Measurements from ENCODE around the gene DGKB.

Gene DGKB

DNA sequence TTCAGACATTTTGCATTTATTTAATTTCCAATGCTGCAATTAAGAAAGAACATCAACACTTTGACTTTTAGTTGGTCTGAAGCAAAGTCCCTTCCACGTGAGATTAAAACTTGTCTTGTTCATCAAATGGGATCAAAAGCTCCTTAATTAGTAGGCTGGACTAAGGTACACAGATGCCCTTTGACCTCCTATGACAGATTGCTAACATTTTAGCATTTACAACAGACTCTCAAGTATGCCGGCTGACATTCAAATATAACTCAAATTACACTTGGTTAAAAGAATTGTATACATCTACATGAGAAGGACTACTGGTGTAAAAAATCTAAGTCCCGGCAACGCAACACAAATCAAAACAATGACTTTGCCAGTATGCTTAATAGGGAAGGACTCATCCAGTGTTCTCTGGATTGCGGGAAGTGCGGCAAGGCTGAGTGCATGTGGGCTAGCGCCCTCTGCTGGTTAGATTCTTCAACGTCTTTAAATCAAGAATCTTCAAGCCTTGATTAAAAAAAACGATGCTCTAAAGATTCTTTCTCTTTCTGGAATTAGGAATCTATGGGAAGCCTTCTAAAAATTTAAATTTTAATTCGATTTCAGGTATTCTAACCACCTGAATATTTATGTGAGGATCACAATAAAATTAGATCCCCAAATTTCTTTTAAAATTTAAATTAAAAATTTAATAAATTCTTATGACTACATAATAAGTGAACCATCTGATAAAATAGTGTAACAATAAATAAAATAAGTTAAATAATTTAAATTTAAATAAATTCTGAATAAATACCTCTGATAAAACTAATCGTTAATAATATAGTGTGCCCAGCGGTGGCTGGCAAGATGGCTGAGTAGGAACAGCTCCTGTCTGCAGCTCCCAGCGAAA is 444.7 kb downstream of the DGKB start:
- TF ChIP-seq, protein P1, sequence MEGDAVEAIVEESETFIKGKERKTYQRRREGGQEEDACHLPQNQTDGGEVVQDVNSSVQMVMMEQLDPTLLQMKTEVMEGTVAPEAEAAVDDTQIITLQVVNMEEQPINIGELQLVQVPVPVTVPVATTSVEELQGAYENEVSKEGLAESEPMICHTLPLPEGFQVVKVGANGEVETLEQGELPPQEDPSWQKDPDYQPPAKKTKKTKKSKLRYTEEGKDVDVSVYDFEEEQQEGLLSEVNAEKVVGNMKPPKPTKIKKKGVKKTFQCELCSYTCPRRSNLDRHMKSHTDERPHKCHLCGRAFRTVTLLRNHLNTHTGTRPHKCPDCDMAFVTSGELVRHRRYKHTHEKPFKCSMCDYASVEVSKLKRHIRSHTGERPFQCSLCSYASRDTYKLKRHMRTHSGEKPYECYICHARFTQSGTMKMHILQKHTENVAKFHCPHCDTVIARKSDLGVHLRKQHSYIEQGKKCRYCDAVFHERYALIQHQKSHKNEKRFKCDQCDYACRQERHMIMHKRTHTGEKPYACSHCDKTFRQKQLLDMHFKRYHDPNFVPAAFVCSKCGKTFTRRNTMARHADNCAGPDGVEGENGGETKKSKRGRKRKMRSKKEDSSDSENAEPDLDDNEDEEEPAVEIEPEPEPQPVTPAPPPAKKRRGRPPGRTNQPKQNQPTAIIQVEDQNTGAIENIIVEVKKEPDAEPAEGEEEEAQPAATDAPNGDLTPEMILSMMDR (IDR thresholded peaks at IDR 0.05; ENCODE audit: low read depth, low read length, missing control alignments): peak; percentile 76
- DNase-seq (ENCODE audit: low read depth): peak; percentile 81
- in situ Hi-C loops (cut with HindIII; ENCODE audit: low sequenced_read_pairs): loop anchor here (25.0 kb wide), 2 partner anchors 721 to 1171 kb away; no protein-coding TSS in a partner anchor
- H3K4me3 ChIP-seq (ENCODE audit: low read depth, low read length): no peak overlapping the region

DNA sequence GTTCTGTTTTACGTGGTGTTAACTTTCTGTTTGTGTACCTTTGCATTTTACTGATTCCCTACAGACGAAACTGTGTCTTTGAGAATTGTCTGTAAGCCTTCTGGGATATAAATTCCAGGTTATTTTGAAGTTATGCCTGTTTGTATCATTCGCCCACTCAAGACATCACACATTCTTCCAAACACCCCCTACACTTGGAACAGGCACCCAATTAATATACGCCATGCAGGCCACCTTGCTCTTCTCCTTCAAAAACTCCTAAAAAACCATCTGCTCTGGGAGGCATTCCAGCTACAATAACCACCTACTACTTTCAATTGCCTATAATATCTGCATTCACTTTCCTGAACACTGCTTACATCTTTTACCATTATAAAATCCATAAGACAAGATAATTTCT is 453.3 kb downstream of the DGKB start:
- TF ChIP-seq, protein P1 (IDR thresholded peaks at IDR 0.05; ENCODE audit: low read depth, low read length, missing control alignments): no peak
- in situ Hi-C loops (cut with HindIII; ENCODE audit: low sequenced_read_pairs): no loop called here
- no peak for DNase-seq (ENCODE audit: low read depth)
- no peak overlapping the region for H3K4me3 ChIP-seq (ENCODE audit: low read depth, low read length)

DNA sequence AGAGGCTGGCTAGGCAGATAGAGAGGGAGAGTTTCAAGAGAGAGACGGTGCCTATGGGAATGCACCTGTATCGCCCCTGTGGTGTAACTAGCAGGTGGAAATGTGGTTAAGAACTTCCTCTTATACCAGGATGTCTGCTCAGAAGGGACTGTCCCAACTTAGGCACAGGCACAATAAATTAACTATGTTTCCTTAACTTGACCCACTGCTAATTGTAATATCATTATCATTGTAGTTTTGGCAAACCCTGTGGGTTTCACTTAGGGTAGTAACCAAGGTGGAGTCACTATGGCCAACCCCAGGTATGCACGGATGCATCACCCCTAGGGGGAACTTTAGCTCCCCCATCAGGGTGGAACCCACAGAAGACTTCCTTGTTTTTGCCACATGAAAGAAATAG is 455.7 kb downstream of the DGKB start:
- no peak for DNase-seq (ENCODE audit: low read depth)
- TF ChIP-seq, protein P1 (IDR thresholded peaks at IDR 0.05; ENCODE audit: low read depth, low read length, missing control alignments): no peak
- in situ Hi-C loops (cut with HindIII; ENCODE audit: low sequenced_read_pairs): no loop called here
- no peak overlapping the region for H3K4me3 ChIP-seq (ENCODE audit: low read depth, low read length)

DNA sequence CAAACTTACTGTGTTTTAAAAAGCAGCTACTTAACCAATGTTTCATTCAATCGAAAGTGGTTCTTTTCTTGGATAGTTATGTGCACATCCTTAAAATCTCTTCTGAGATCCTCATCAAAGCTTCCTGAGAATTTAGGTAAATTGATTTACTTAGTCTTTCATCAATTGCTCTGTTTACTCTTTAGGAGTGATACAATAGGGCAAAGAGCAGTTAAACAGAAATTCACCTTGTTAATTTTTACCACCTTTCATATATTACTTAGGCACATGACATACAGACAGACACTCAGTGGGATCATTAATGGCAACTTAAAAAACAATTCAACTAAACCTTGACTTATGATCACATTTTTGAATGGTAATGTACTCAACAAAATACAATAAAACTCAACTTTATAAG is 456.3 kb downstream of the DGKB start:
- H3K4me3 ChIP-seq (ENCODE audit: low read depth, low read length): no peak overlapping the region
- in situ Hi-C loops (cut with HindIII; ENCODE audit: low sequenced_read_pairs): no loop called here
- TF ChIP-seq, protein P1 (IDR thresholded peaks at IDR 0.05; ENCODE audit: low read depth, low read length, missing control alignments): no peak
- no peak for DNase-seq (ENCODE audit: low read depth)

DNA sequence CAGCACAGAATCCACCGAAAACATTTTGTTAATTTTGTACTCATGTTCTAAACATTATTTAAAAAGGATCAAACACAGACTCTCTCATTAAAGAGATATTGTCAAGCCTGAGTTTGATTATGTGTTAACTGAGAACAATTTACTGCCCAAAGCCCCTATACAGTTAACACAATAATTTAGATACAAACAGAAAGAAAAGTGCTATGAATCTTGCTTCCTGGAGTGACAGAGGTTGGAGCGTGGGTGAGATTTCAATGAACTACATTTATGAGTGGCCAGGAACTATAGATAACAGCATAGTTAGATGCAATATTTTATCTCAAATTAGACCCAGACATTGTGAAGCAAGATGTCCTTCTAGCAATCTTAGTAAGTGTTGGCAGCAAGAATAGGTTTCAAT is 464.2 kb downstream of the DGKB start:
- H3K4me3 ChIP-seq (ENCODE audit: low read depth, low read length): no peak overlapping the region
- in situ Hi-C loops (cut with HindIII; ENCODE audit: low sequenced_read_pairs): no loop called here
- TF ChIP-seq, protein P1 (IDR thresholded peaks at IDR 0.05; ENCODE audit: low read depth, low read length, missing control alignments): no peak
- DNase-seq (ENCODE audit: low read depth): no peak

DNA sequence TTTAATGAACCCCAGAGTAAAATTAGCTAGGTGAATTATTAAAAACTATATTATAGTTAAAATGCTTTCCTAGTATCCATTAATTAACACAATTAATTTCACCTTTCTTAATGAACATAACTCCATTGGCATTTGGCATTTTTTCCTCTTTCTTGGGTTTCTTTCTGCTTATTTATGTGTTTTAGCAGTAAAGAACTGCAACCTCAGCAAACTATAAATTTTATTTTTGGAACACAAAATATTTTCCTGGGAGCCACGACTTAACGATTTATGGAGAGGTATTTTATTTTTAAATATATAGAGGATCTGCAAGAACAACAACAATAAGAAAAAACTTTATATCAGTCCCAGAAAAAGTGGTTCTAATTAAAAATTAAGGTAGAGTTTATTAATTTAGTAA is 465.7 kb downstream of the DGKB start:
- no peak for DNase-seq (ENCODE audit: low read depth)
- in situ Hi-C loops (cut with HindIII; ENCODE audit: low sequenced_read_pairs): no loop called here
- TF ChIP-seq, protein P1 (IDR thresholded peaks at IDR 0.05; ENCODE audit: low read depth, low read length, missing control alignments): no peak
- no peak overlapping the region for H3K4me3 ChIP-seq (ENCODE audit: low read depth, low read length)
